GM13976 (cell line): ENCODE data around the gene CADM2.

Source experiments
- DNase-seq: peaks from one replicate; pipeline ENCODE4 v3.0.0; 2012; ENCODE audit warnings: low spot score
- in situ Hi-C: fragments of 300-500 bp; cut with MboI; formaldehyde crosslinking; loops from one replicate; pipeline ENCODE4 v1.12.0; 2022; ENCODE audit warnings: low sequenced_read_pairs, mixed read lengths, inconsistent platforms; ENCODE audit not compliant: unreplicated experiment
- TF ChIP-seq, protein P1 (sequence below): IDR thresholded peaks from 2 replicates; pipeline ENCODE4 v1.5.1; 2012; ENCODE audit warnings: borderline replicate concordance, mild to moderate bottlenecking; ENCODE audit not compliant: insufficient read depth; ENCODE audit errors: extremely low read depth, missing control alignments, control extremely low read depth

CADM2 gene

DNA sequence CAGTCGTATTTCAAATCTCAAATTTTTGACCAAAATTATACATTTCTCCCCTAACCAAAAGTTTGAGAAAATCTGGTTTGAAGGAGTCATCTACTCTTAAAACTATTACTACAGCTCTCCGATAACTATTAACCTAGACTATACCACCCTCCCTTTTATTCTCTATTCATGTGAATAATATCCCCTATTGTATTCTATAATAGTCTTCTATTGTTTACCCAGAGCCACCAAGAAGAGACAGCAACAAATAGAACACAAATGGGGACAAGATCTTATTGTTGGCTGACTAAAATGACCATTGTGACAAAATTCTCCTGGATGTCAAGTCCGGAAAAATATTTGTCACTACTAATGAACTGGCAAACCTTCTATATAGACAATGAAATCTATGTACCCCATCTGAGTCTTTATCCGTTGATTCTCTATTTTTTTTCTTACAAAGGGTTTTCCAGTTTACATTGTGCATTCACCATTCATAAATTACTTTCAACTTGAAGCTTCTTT, 618.0 kb downstream of the CADM2 start:
- TF ChIP-seq, protein P1, sequence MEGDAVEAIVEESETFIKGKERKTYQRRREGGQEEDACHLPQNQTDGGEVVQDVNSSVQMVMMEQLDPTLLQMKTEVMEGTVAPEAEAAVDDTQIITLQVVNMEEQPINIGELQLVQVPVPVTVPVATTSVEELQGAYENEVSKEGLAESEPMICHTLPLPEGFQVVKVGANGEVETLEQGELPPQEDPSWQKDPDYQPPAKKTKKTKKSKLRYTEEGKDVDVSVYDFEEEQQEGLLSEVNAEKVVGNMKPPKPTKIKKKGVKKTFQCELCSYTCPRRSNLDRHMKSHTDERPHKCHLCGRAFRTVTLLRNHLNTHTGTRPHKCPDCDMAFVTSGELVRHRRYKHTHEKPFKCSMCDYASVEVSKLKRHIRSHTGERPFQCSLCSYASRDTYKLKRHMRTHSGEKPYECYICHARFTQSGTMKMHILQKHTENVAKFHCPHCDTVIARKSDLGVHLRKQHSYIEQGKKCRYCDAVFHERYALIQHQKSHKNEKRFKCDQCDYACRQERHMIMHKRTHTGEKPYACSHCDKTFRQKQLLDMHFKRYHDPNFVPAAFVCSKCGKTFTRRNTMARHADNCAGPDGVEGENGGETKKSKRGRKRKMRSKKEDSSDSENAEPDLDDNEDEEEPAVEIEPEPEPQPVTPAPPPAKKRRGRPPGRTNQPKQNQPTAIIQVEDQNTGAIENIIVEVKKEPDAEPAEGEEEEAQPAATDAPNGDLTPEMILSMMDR = no peak
- DNase-seq = no peak
- in situ Hi-C loops = no loop called here

DNA sequence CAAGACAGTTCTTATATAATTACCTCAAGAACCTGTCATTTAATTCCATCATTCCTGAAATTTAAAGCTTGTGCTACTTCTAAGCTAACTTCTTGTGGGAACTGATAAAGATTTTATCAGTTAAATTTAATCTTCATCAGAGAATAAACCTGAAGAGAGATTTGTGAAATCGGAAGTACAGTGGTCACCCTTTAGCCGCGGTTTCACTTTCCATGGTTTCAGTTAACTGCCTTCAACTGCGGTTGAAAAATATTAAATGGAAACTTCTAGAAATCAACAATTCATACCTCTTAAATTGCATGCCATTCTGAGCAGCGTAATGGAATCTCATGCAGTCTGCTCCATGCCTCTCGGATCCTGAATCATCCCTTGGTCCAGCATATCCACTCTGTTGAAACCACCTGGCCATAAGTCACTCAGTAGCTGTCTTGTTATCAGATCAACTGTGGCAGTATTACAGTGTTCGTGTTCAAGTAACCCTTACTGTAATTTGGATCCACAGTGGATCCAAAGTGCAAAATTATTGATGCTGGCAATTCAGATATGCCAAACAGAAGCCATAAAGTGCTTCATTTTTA, 626.1 kb downstream of the CADM2 start:
- in situ Hi-C loops = no loop called here
- DNase-seq = no peak
- TF ChIP-seq, protein P1 = no peak

DNA sequence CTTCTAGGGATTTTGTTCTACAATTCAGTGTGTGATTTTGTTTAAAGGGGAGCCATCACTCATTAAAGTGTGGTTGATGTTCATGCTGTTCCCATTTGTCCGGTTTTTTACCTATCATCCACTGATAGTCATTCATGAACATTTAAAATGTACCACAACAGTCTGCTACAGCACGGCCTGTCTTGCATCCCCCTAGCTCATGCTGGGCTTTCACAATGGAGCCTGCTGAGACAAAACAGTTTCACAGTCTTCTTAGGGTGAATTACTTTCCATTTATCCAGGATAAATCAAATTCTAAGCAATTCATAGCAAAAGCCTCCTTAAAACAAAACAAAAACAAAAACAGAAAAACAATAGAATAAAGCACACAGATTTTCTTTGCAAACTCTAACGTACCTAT, 627.2 kb downstream of the CADM2 start:
- TF ChIP-seq, protein P1 = no peak
- no peak for DNase-seq
- in situ Hi-C loops = no loop called here

DNA sequence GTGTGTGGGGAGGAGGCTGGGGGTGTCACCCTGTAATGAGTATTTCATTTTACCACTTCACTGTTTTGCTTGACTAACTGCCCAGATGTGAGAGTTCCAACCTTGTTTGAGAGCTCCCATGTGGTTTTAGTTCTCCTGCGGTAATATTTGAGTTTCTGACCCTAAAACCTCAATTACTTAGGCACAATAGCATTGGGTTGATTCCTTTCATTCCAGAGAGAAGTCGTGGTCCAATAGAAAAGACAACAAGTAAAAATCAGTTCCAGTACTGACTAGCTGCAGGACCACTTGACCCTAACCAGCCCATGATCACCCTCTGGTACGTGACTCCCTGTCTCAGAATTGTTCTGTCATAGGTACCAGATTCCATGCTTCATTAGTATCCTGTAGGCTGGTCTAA, 630.4 kb downstream of the CADM2 start:
- no peak for DNase-seq
- in situ Hi-C loops = no loop called here
- TF ChIP-seq, protein P1 = no peak

DNA sequence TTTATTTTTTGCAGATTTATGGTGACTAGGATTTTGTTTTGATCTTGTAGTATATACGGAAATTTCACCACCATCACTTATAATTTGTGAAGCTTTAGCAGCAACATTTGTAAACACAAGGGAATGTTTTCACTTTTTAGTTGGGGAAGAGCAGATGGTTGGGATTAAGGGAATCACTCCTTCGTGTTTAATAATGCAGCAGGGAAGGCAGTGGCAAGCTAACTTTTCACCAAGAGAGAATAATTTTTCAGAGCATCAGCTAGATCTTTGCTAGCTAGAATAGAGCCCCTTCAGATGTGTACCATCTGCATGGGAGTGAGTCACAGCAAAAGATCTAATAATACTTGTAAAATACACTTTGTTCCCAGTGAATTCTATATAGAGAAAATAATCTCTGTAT, 632.7 kb downstream of the CADM2 start:
- in situ Hi-C loops = no loop called here
- TF ChIP-seq, protein P1 = no peak
- no peak for DNase-seq

DNA sequence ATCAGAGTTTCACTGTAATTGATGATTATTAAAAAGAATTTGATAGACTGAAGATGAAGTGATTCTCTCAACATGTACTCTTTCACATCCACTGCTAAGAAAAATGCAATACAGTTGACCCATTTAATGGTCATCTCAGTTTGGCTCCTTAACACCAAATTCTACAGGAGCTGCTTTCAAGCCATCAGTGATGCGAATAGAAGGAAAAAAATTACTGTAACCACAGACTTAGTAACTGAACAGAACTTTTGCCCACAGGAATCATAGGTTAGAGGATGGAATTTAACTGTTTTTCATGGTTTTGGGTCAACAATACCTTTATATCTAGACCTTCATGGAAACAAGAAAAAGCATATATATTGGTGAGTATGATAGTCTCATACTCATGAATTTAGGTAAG, 633.5 kb downstream of the CADM2 start:
- TF ChIP-seq, protein P1 = no peak
- in situ Hi-C loops = no loop called here
- DNase-seq = no peak
